Measurements from ENCODE around the gene LAMC2. TPM values are rescaled to one million over a fixed set of nuclear protein-coding genes. Genes with fewer than 3 reads are reported as not detected.
A peak's percentile ranks its signal among the peaks of the same experiment; 100 is the strongest.
"Not testable (repeated sequence)": the region's sequence is repeated elsewhere in the genome, so short reads cannot be mapped to it uniquely, and the experiment has no call there.

LAMC2 gene
- total and polyA plus RNA-seq, 8 donors, result 38.1 to 104 (median 46.6) TPM

GRCh38 chr1:183272390-183272848 is 86.4 kb downstream of the LAMC2 start:
- peak overlapping the region in 1 of 2 donors; percentile 41 for H3K27ac ChIP-seq
- intact Hi-C loops (cut with DNase I), result no loop called here

GRCh38 chr1:183273300-183273699 is 87.2 kb downstream of the LAMC2 start:
- no peak for TF ChIP-seq CTCF (IDR thresholded peaks at IDR 0.05)
- Histone ChIP-seq H3K36me3 (no peaks in the 10 kb centered on the region), H3K27me3 (no peaks in the 10 kb centered on the region), H3K9me3 (no peaks in the 10 kb centered on the region), H3K4me1 (peaks cover 0 to 8% of the 10 kb centered on the region in 2 donors), H3K4me3 (no peak overlapping the region), H3K27ac (no peak overlapping the region)
- DNase-seq, result no peak
- ATAC-seq, result no peak
- intact Hi-C loops (cut with DNase I), result no loop called here

More at GRCh38 chr1:183272390-183272848, 86.4 kb downstream of the LAMC2 start:
- Histone ChIP-seq H3K27me3 (no peaks in the 10 kb centered on the region), H3K4me1 (no peaks in the 10 kb centered on the region), H3K4me3 (no peak overlapping the region), H3K36me3 (no peaks in the 10 kb centered on the region), H3K9me3 (no peaks in the 10 kb centered on the region)
- no peak for TF ChIP-seq CTCF (IDR thresholded peaks at IDR 0.05)
- DNase-seq (no peak), ATAC-seq (no peak)

- intact Hi-C loops (cut with DNase I); H3K4me3 ChIP-seq; H3K9me3 ChIP-seq; DNase-seq; H3K36me3 ChIP-seq; H3K27ac ChIP-seq; ATAC-seq; H3K27me3 ChIP-seq: not testable (repeated sequence)
- H3K4me1 ChIP-seq, result peaks cover 2 to 15% of the 10 kb centered on the region in 2 donors
Observed at GRCh38 chr1:183273984-183274383, 87.9 kb downstream of the LAMC2 start.

GRCh38 chr1:183274836-183275235 is 88.8 kb downstream of the LAMC2 start:
- DNase-seq, result no peak
- Histone ChIP-seq H3K4me3 (no peak overlapping the region), H3K27me3 (no peaks in the 10 kb centered on the region), H3K4me1 (peaks cover 9 to 23% of the 10 kb centered on the region in 2 donors), H3K27ac (no peak overlapping the region), H3K36me3 (no peaks in the 10 kb centered on the region), H3K9me3 (no peaks in the 10 kb centered on the region)
- no peak for TF ChIP-seq CTCF (IDR thresholded peaks at IDR 0.05)
- intact Hi-C loops (cut with DNase I), result no loop called here
- no peak for ATAC-seq

GRCh38 chr1:183275322-183275721 is 89.3 kb downstream of the LAMC2 start:
- Histone ChIP-seq H3K4me1 (peaks cover 13 to 26% of the 10 kb centered on the region in 2 donors), H3K4me3 (no peak overlapping the region), H3K36me3 (no peaks in the 10 kb centered on the region), H3K9me3 (no peaks in the 10 kb centered on the region), H3K27ac (no peak overlapping the region), H3K27me3 (no peaks in the 10 kb centered on the region)
- no peak for DNase-seq
- no peak for ATAC-seq
- intact Hi-C loops (cut with DNase I), result no loop called here
- TF ChIP-seq CTCF (IDR thresholded peaks at IDR 0.05), result no peak

Data from left lung (tissue), 10 donors.